Kasumi-1 (cell line): Measurements from ENCODE around the gene RPRD1A.
"Not testable (repeated sequence)": the region's sequence is repeated elsewhere in the genome, so short reads cannot be mapped to it uniquely, and the experiment has no call there.

Experiments
- DNase-seq, 2 experiments: peaks; one replicate each; lab custom pipeline; 2025; lab: John Stamatoyannopoulos, UW

The RPRD1A gene

DNA sequence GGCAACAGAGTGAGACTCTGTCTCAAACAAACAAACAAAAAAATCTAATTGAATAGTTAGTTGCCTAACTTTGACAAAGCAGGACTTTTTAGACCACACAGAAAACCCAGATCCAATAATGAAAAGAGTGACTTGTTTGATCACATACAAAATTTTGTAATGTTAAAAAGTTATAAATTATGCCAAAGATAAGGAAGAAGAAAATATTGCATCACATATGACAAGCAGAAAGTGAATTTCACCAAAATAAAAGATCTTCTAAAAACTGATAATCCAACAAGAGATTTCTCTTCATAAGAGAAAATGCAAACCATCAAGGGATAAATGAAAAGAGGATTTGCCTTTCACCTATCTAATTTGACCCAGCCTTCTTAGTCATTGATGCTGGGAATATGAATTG is 97.7 kb downstream of the RPRD1A start:
- DNase-seq, result no peak

DNA sequence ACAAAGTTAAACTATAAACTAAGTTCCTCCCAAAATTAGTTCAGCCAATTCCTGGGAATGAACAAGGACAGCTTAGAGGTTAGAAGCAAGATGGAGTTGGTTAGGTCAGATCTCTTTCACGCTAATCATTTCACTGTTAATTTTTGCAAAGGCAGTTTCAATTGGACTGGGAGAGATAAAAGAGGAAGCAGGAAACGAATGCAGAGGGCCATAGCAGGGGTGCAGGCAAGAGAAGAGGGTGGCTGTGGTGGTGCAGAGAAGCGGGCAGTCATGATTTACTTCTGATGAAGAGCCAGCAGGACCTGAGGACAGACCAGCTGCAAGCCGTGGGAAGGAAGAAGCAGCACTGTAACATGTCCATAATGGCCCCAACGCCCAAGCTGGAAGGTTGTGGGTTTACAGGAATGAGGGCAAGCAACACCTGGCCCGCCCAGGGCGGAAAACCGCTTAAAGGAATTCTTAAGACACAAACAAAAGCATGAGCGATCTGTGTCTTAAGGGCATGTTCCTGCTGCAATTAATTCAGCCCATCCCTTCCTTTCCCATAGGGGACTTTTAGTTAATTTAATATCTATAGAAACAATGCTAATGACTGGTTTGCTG is 99.0 kb downstream of the RPRD1A start:
- DNase-seq, result peak; percentile 18 to 32

DNA sequence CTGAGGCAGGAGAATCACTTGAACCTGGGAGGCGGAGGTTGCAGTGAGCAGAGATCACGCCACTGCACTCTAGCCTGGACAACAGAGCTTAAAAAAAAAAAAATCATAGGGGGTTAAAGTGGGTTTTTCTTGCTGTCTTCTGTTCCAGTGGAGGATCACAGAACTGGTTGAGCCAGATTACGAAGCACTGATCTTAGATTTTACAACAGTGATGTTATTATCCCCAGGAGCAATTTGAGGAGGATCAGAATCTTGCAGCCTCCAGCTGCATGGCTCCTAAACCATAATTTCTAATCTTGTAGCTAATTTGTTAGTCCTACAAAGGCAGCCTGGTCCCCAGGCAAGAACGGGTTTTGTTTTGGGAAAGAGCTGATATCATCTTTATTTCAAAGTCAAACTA is 99.5 kb downstream of the RPRD1A start:
- DNase-seq, result not testable (repeated sequence)

DNA sequence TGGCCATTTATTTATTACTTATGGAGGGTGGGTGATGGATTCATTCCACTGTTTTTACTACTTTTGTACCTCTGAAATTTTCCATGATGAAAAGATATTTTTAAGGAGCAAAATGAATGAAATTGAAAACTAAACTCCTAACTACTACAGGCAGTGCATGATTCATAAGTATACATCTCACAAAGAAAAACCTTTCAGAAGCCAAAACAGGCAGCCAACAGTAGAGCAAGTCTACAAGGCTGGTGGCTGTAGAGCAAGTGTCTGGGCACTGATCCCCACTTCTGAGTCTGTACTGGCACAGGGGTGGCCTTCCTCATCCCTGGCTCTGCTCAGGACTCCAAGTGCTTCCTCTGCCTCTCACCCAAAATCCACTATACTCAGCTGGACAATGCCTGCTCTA is 103.0 kb downstream of the RPRD1A start:
- no peak for DNase-seq

DNA sequence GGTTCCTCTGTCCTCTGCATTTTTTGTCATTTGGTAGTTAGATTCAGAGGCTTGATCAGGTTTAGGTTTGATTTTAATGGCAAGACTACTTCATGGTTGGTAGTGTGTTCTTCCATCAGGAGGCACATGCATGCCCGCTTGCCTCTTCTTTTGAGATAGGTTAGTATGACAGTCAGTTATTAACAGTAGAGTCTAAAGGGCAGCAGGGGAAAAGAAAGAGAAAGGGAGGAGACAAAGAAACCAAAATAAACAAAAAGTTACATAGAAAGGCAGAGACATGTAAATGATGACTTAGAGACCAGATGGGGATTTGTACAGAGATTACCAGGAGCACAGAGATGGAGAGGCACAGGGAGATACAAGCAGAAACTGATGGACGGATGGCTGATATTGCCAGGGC is 105.0 kb downstream of the RPRD1A start:
- DNase-seq, result no peak

DNA sequence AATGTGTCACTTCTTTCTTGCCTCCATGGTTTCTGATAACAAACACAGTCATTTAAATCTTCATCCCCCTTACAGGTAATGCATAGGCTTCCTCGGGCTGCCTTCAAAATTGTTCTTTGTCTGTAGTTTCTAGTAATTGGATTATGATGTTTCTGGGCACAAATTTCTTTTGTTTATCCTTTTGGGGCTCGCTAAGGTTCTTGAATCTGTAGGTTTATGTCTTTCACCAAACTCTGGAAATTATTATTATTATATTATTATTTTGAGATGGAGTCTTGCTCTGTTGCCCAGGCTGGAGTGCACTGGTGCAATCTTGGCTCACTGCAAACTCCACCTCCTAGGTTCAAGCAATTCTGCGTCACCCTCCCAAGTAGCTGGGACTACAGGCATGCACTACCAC is 111.1 kb downstream of the RPRD1A start:
- no peak for DNase-seq

DNA sequence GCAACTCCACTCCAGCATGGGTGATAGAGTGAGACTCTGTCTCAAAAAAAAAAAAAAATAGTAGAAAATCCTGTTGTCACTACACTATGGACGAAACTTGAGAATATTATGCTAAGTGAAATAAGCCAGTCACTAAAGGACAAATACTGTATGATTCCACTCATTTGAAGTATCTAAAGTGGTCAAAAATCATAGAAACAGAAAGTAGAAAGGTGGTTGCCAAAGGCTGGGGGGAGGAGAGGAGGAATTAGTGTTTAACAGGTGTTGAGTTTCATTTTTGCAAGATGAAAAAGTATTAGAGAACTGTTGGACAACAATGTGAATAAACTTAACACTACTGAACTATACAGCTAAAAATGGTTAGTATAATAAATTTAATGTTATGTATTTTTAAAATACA is 113.7 kb downstream of the RPRD1A start:
- DNase-seq, result no peak

DNA sequence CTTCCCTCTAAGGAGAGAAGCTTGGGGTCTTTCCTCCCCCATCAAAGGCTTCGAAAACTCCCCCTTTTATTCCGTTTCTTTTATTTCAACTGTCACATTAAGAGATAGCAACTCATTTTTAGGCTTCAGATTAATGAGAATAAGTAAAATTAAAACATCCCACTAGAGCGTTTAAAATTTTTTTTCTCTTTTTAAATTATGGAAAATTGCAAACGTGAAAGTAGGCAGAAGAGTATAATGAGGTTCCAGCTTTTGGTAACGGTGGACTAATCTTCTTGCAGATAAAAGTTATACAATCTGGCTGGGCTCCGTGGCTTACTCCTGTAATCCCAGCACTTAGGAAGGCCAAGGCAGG is 116.8 kb downstream of the RPRD1A start:
- DNase-seq, result no peak

DNA sequence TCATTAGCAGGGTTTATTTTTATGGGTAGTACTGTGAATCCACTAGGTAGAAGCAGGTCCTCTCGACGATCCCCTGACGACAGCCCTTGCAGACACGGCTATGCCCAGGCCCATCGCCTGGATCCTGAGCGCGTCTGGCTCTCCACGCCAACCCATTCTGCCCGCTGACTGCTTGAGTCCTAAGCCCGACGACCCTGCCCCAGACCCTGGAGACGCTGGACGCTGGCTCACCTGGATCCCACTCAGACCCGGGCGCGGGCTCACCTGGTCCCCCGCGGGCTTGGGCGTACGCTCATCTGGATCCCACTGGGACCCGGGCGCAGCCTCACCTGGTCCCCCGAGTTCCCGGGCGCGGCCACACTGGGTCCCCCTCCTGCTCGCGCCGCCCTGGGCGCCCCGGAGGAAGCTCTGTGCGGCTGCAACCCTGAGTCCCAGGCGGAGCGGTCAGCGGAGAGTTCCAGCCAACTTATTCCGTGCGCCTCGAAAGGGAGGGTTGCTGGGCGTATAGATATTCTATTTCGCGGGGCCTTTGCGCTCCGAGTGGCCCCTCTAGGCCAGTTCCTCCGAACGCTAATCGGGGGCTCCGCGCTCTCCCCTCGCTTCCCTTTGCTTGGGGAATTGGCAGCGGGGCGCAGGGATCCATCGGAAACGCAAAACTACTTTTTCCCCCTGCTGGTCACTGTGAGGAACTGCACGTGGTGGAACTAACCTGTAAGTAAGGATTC is 117.3 kb downstream of the RPRD1A start:
- DNase-seq, result peak; percentile 46 to 48

DNA sequence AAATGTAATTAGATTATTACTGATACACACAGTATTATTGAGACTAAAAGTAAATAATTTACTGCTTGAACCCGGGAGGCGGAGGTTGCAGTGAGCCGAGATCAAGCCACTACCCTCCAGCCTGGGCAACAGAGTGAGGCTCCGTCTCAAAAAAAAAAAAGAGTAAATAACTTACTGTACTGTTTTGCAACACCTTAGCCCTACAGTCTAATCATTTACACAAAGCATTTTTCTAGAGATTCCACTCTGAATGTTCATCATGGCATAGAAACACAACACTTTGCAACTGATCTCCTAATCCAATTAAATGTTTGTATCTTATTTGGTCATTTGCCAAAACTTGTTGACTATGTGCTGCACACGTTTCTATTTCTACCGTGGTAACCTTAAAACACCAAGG is 118.3 kb downstream of the RPRD1A start:
- DNase-seq, result no peak

DNA sequence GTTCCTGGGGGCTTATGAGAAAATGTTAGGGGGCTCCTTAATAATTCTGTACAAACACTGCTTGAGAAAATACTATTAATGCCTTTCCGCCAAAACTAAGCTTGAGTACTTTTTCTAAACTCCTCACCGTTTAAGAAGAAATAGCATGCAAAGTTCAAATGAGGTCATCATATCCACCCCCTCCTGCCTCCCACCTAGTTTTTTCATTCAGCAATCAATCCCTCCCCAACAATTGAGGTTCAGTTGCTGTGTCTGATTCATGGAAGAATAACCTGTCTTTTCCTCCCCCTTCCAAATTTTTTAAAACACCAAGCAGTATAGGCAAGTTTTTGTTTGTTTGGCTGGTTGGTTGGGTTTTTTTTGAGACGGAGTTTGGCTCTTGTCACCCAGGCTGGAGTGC is 119.3 kb downstream of the RPRD1A start:
- DNase-seq, result no peak

DNA sequence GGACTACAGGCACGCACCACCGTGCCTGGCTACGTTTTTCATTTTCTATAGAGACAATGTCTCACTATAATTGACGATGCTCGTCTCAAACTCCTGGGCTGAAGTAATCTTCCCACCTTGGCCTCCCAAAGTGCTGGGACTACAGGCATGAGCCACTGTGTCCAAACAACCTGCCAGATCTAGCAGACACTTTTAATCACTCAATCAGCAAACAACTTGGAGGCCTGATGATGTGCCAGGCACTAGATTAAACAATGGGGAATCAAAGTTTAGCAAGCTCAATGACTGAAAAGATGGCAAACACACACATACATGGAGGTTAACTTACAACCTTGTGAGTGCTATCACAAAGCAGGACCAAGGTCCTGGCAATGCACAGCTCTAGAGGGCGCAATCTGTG is 124.7 kb downstream of the RPRD1A start:
- DNase-seq, result no peak

DNA sequence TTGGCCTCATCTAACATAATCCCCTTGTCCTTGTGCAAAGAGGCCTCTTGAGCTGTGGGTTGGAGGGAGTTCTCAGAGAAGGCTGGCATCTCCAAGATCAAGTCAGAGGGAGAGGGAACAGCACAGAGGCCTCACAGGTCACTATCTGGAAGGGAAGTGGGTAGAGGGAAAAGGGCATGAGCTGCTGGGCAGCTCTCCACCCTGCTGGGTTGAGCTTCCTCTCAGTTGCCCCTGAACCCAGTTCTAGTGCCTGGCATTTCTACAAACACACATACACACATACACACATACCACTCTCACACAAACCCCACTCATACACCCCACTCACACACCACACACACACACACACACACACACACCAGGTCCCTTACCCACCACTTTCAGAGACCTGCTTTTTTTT is 125.2 kb downstream of the RPRD1A start:
- DNase-seq, result no peak

DNA sequence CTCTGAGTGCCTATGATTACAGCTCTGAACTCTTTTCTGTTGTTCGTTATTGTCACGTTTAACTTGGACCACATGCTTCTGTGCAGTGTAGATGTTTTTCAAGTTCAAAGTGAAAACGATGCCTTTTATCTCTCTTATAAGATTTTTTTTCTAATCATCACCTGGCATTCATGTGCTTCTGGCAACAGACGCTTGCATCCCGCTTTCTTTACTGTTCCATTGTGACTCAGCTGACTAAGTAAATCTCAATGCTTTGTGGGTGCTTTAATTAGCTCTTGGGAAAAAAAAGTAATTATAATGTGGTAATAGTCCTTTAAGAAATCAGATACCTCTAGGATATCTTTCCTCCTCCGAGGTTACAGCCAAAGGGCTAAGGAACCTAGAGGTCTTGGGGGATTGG is 126.1 kb downstream of the RPRD1A start:
- DNase-seq, result no peak
